Ovary (tissue), 1 donor: Measurements from ENCODE around the gene PAGE1.

ENCODE experiments used
- EP300 ChIP-seq: sonication (generic); formaldehyde crosslinking; IDR thresholded peaks from one replicate; pipeline ENCODE4 v1.6.1; 2017; ENCODE audit warnings: antibody characterized with exemption
- POLR2A ChIP-seq: fragments of 450-650 bp; IDR thresholded peaks from one replicate; pipeline ENCODE4 v1.6.1; 2017; ENCODE audit warnings: antibody characterized with exemption, mild to moderate bottlenecking, moderate library complexity

DNA sequence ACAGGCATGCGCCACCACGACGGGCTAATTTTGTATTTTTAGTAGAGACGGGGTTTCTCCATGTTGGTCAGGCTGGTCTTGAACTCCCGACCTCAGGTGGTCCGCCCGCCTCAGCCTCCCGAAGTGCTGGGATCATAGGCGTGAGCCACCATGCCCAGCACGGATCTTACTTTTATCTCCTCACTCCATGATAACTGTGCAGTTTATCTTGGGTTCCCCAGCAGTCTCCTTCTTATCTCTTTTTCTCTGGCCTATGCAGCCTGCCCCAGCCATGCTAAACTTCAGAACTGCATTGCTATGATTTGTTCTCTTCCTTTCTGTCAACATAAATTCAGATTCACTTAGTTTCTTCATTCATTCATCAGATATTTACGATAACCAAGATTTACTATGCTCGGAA is 22.4 kb downstream of the PAGE1 start:
- no peak for TF ChIP-seq EP300
- no peak for TF ChIP-seq POLR2A
